AG04450 (cell line): ENCODE measurements around the gene FGF14. TPM values are rescaled to one million over a fixed set of nuclear protein-coding genes. Genes with fewer than 3 reads are reported as not detected.

ENCODE experiments used
- CTCF ChIA-PET: fragments of 300-600, 350-600 bp; formaldehyde crosslinking; extraction: SDS; loops from one replicate; lab custom pipeline; 2022; ENCODE audit warnings: antibody characterized with exemption, inconsistent platforms; lab: Charles Lee
- POLR2A ChIA-PET: fragments of 350-600 bp; formaldehyde crosslinking; extraction: SDS; loops from one replicate; lab custom pipeline; 2021; ENCODE audit warnings: antibody characterized with exemption, inconsistent platforms; lab: Yijun Ruan, JAX
- DNase-seq: peaks from one replicate; pipeline ENCODE4 v3.0.0-alpha.2; 2011; ENCODE audit warnings: low read depth, low spot score
- H3K27ac ChIP-seq: one replicate; pipeline ENCODE4 v1.5.1; 2012; ENCODE audit warnings: low read depth, low read length, control low read depth
- H3K27me3 ChIP-seq: one replicate; pipeline ENCODE4 v1.6.0; 2012; ENCODE audit warnings: low read length; ENCODE audit not compliant: control insufficient read depth, insufficient read depth
- H3K4me3 ChIP-seq: 2 replicates; pipeline ENCODE4 v1.5.1; 2011; ENCODE audit warnings: mild to moderate bottlenecking, low read depth, low read length, control low read depth
- H3K9me3 ChIP-seq: 2 replicates; pipeline ENCODE4 v1.5.1; 2012; ENCODE audit warnings: low read length; ENCODE audit not compliant: control insufficient read depth, insufficient read depth
- CTCF ChIP-seq: IDR thresholded peaks from 2 replicates; pipeline ENCODE4 v1.5.1; 2011; ENCODE audit warnings: low read depth, low read length, control low read depth, inconsistent platforms
- polyA plus RNA-seq: library from polyadenylated mRNA; depleted of rRNA; stranded (reverse); fragments of >200 nt; gene quantifications from 2 replicates; pipeline ENCODE4 v1.2.3, GENCODE V29; 2011

FGF14 gene
- polyA plus RNA-seq, 1 experiment, result 0.01 TPM

- Histone ChIP-seq H3K27me3 (no peaks in the 10 kb centered on the region), H3K9me3 (no peaks in the 10 kb centered on the region), H3K27ac (no peak overlapping the region), H3K4me3 (no peak overlapping the region)
- no peak for DNase-seq
- ChIA-PET CTCF (no interaction called here), POLR2A (no interaction called here)
- no peak for TF ChIP-seq CTCF
Observed at GRCh38 chr13:102359264-102359663, 42.6 kb downstream of the FGF14 start.

GRCh38 chr13:102355251-102355650 is 46.6 kb downstream of the FGF14 start:
- Histone ChIP-seq H3K27ac (no peak overlapping the region), H3K9me3 (no peaks in the 10 kb centered on the region), H3K27me3 (no peaks in the 10 kb centered on the region), H3K4me3 (no peak overlapping the region)
- POLR2A ChIA-PET, result no interaction called here
- DNase-seq, result no peak
- CTCF ChIA-PET, result no interaction called here
- no peak for TF ChIP-seq CTCF

- H3K4me3 ChIP-seq, result no peak overlapping the region
- H3K27ac ChIP-seq, result no peak overlapping the region
- no peak for TF ChIP-seq CTCF
- DNase-seq, result no peak
- no peaks in the 10 kb centered on the region for H3K9me3 ChIP-seq
- CTCF ChIA-PET, result no interaction called here
- no peaks in the 10 kb centered on the region for H3K27me3 ChIP-seq
- POLR2A ChIA-PET, result no interaction called here
Observed at GRCh38 chr13:102354011-102354410, 47.8 kb downstream of the FGF14 start.

- Histone ChIP-seq H3K4me3 (no peak overlapping the region), H3K27me3 (no peaks in the 10 kb centered on the region), H3K27ac (no peak overlapping the region), H3K9me3 (no peaks in the 10 kb centered on the region)
- TF ChIP-seq CTCF, result no peak
- no peak for DNase-seq
- CTCF ChIA-PET, result no interaction called here
- POLR2A ChIA-PET, result no interaction called here
Observed at GRCh38 chr13:102351521-102351920, 50.3 kb downstream of the FGF14 start.

- CTCF ChIA-PET, result no interaction called here
- Histone ChIP-seq H3K27ac (no peak overlapping the region), H3K9me3 (no peaks in the 10 kb centered on the region), H3K27me3 (no peaks in the 10 kb centered on the region), H3K4me3 (no peak overlapping the region)
- POLR2A ChIA-PET, result no interaction called here
- TF ChIP-seq CTCF, result no peak
- no peak for DNase-seq
Observed at GRCh38 chr13:102347490-102347889, 54.4 kb downstream of the FGF14 start.
